H1 (cell line): ENCODE results near the gene SPTBN1. TPM values are rescaled to one million over a fixed set of nuclear protein-coding genes. Genes with fewer than 3 reads are reported as not detected.

ENCODE experiments used
- CTCF ChIA-PET: fragments of 300-600 bp; sonication (Branson Sonifier 250); formaldehyde crosslinking; loops from one replicate; lab custom pipeline; 2021; ENCODE audit not compliant: partially characterized antibody; lab: Charles Lee
- POLR2A ChIA-PET: fragments of 300-600 bp; sonication (Branson Sonifier 250); formaldehyde crosslinking; loops from one replicate; lab custom pipeline; 2021; ENCODE audit warnings: inconsistent platforms; ENCODE audit not compliant: partially characterized antibody; lab: Charles Lee
- DNase-seq, 2 experiments: peaks; one replicate each; pipeline versions ENCODE4 v3.0.0 to v3.0.0-alpha.2; 2010 to 2022; ENCODE audit warnings: low spot score in 2 of 2, low read depth in 1 of 2, mixed read lengths in 1 of 2
- FAIRE-seq: peaks from 2 replicates; lab custom pipeline; 2011; peaks lifted over from hg19 to GRCh38; lab: Jason Lieb, UNC
- H2AFZ ChIP-seq: 2 replicates; pipeline ENCODE4 v1.8.1; 2012; ENCODE audit warnings: low read length, inconsistent platforms
- H2AK5ac ChIP-seq: 2 replicates; pipeline ENCODE4 v1.6.1; 2013; ENCODE audit warnings: low read depth, low read length
- H2BK120ac ChIP-seq: replicated peaks from 2 replicates; pipeline ENCODE3; 2013; ENCODE audit warnings: low read depth, low read length, inconsistent platforms
- H2BK12ac ChIP-seq: 2 replicates; pipeline ENCODE4 v1.6.1; 2013; ENCODE audit warnings: low read depth, low read length
- H2BK15ac ChIP-seq: 2 replicates; pipeline ENCODE4 v1.6.1; 2013; ENCODE audit warnings: low read length
- H2BK20ac ChIP-seq: 2 replicates; pipeline ENCODE4 v1.6.1; 2013; ENCODE audit warnings: low read length
- H2BK5ac ChIP-seq: 2 replicates; pipeline ENCODE4 v1.6.1; 2013; ENCODE audit warnings: low read depth, low read length
- H3K14ac ChIP-seq: 2 replicates; pipeline ENCODE4 v1.6.1; 2013; ENCODE audit warnings: inconsistent platforms; ENCODE audit not compliant: insufficient read length
- H3K18ac ChIP-seq: 2 replicates; pipeline ENCODE4 v1.6.1; 2013; ENCODE audit warnings: low read length; ENCODE audit errors: extremely low read depth
- H3K23ac ChIP-seq: 2 replicates; pipeline ENCODE4 v1.6.1; 2013; ENCODE audit warnings: inconsistent platforms; ENCODE audit not compliant: insufficient read length
- H3K23me2 ChIP-seq: 2 replicates; pipeline ENCODE4 v1.6.1; 2013; ENCODE audit warnings: low read depth, low read length
- H3K27ac ChIP-seq: 2 replicates; pipeline ENCODE4 v1.6.1; 2011; ENCODE audit warnings: low read depth, low read length, inconsistent platforms
- H3K27me3 ChIP-seq, 4 experiments: replicated peaks in 1 of 4; 1 replicate in 1 of 4; 2 replicates in 3 of 4; pipeline versions ENCODE4 v1.6.1 to v1.8.1; 2011 to 2013; ENCODE audit warnings: low read length in 3 of 4, mild to moderate bottlenecking in 3 of 4, inconsistent platforms in 2 of 4, mixed read lengths in 2 of 4, moderate library complexity in 1 of 4; ENCODE audit not compliant: control insufficient read depth in 3 of 4, insufficient read depth in 3 of 4; ENCODE audit errors: extremely low read depth in 1 of 4
- H3K36me3 ChIP-seq, 4 experiments: 2 replicates each; pipeline versions ENCODE4 v1.6.1 to v1.8.1; 2011 to 2013; ENCODE audit warnings: mild to moderate bottlenecking in 4 of 4, low read length in 3 of 4, moderate library complexity in 2 of 4, control low read depth in 1 of 4, inconsistent platforms in 1 of 4; ENCODE audit not compliant: insufficient read depth in 4 of 4, control insufficient read depth in 2 of 4
- H3K4ac ChIP-seq: replicated peaks from 2 replicates; pipeline ENCODE3; 2013; ENCODE audit warnings: low read length, low read depth, mixed read lengths, inconsistent platforms; ENCODE audit not compliant: insufficient read length
- H3K4me1 ChIP-seq, 4 experiments: replicated peaks in 1 of 4; 1 replicate in 1 of 4; 2 replicates in 3 of 4; pipeline versions ENCODE4 v1.6.1 to v1.8.1; 2011 to 2013; ENCODE audit warnings: low read length in 3 of 4, inconsistent platforms in 2 of 4, mixed read lengths in 1 of 4; ENCODE audit not compliant: insufficient read depth in 4 of 4, control insufficient read depth in 3 of 4
- H3K4me2 ChIP-seq, 2 experiments: 2 replicates each; pipeline versions ENCODE4 v1.6.1 to v1.8.1; 2011 to 2013; ENCODE audit warnings: low read depth in 2 of 2, low read length in 2 of 2, control low read depth in 1 of 2, inconsistent platforms in 1 of 2, mild to moderate bottlenecking in 1 of 2; ENCODE audit not compliant: insufficient read depth in 1 of 2
- H3K4me3 ChIP-seq, 4 experiments: fragments of 200-600, 300-600 bp in 1 of 4; sonication (generic), shearing (Covaris generic), sonication (Bioruptor Twin) in 1 of 4; 2 replicates each; pipeline versions ENCODE4 v1.5.1 to v1.8.1; 2011 to 2016; ENCODE audit warnings: low read length in 4 of 4, low read depth in 3 of 4, control low read depth in 2 of 4, inconsistent platforms in 2 of 4, mild to moderate bottlenecking in 2 of 4, mixed read lengths in 1 of 4, moderate library complexity in 1 of 4; ENCODE audit not compliant: insufficient read depth in 2 of 4; ENCODE audit errors: extremely low read depth in 1 of 4
- H3K56ac ChIP-seq: replicated peaks from 2 replicates; pipeline ENCODE3; 2013; ENCODE audit warnings: low read depth, mild to moderate bottlenecking, mixed read lengths, low read length, inconsistent platforms; ENCODE audit not compliant: insufficient read length
- H3K79me1 ChIP-seq: 2 replicates; pipeline ENCODE4 v1.6.1; 2013; ENCODE audit warnings: low read depth, low read length, control low read depth
- H3K79me2 ChIP-seq, 2 experiments: 2 replicates each; pipeline versions ENCODE4 v1.6.1 to v1.8.1; 2012 to 2013; ENCODE audit warnings: low read length in 2 of 2, mild to moderate bottlenecking in 2 of 2, inconsistent platforms in 1 of 2; ENCODE audit not compliant: insufficient read depth in 2 of 2, control insufficient read depth in 1 of 2
- H3K9ac ChIP-seq, 4 experiments: replicated peaks in 1 of 4; 1 replicate in 1 of 4; 2 replicates in 3 of 4; pipeline versions ENCODE4 v1.6.1 to v1.8.1; 2011 to 2013; ENCODE audit warnings: low read depth in 3 of 4, low read length in 3 of 4, control low read depth in 2 of 4, mild to moderate bottlenecking in 2 of 4, moderate library complexity in 2 of 4, inconsistent platforms in 1 of 4; ENCODE audit errors: extremely low read depth in 1 of 4
- H3K9me3 ChIP-seq, 2 experiments: 2 replicates each; pipeline versions ENCODE4 v1.6.1 to v1.8.1; 2012 to 2013; ENCODE audit warnings: mild to moderate bottlenecking in 2 of 2, moderate library complexity in 2 of 2, control low read depth in 1 of 2, inconsistent platforms in 1 of 2, low read depth in 1 of 2, low read length in 1 of 2, mixed read lengths in 1 of 2; ENCODE audit not compliant: insufficient read depth in 2 of 2
- H4K20me1 ChIP-seq, 2 experiments: replicated peaks in 1 of 2; 2 replicates each; pipeline versions ENCODE3 to v1.8.1; 2011 to 2013; ENCODE audit warnings: inconsistent platforms in 2 of 2, low read length in 2 of 2, mild to moderate bottlenecking in 1 of 2; ENCODE audit not compliant: insufficient read depth in 2 of 2, control insufficient read depth in 1 of 2
- H4K5ac ChIP-seq: 2 replicates; pipeline ENCODE4 v1.6.1; 2013; ENCODE audit warnings: low read length, low read depth, mixed read lengths, inconsistent platforms; ENCODE audit not compliant: insufficient read length
- H4K8ac ChIP-seq: 2 replicates; pipeline ENCODE4 v1.8.0; 2013; ENCODE audit warnings: mild to moderate bottlenecking, moderate library complexity, low read length, inconsistent platforms; ENCODE audit not compliant: insufficient read depth; ENCODE audit errors: extremely low read depth
- H4K91ac ChIP-seq: replicated peaks from 2 replicates; pipeline ENCODE3; 2013; ENCODE audit warnings: low read length, mixed read lengths, inconsistent platforms; ENCODE audit not compliant: insufficient read length
- BCL11A ChIP-seq, 2 experiments: IDR thresholded peaks; one replicate each; pipeline ENCODE4 v1.6.1; 2011; ENCODE audit warnings: low read depth in 2 of 2, low read length in 2 of 2, mild to moderate bottlenecking in 2 of 2
- CHD1 ChIP-seq: IDR thresholded peaks from 2 replicates; pipeline ENCODE4 v1.6.1; 2012; ENCODE audit warnings: low read depth, low read length, improper control_type of control experiment
- CTCF ChIP-seq, 3 experiments: IDR thresholded peaks; 1 replicate in 2 of 3; 2 replicates in 1 of 3; pipeline versions ENCODE4 v1.5.1 to v1.6.1; 2011; ENCODE audit warnings: low read length in 3 of 3, mild to moderate bottlenecking in 3 of 3, inconsistent platforms in 2 of 3, low read depth in 1 of 3, moderate library complexity in 1 of 3; ENCODE audit not compliant: insufficient read depth in 1 of 3; ENCODE audit errors: control extremely low read depth in 1 of 3
- JUND ChIP-seq: IDR thresholded peaks from 2 replicates; pipeline ENCODE4 v1.6.1; 2011; ENCODE audit warnings: mild to moderate bottlenecking, improper control_type of control experiment, low read length
- MAFK ChIP-seq: IDR thresholded peaks from 2 replicates; pipeline ENCODE4 v1.6.1; 2012; ENCODE audit warnings: low read depth, mild to moderate bottlenecking, improper control_type of control experiment, low read length
- PHF8 ChIP-seq: fragments of 200-600 bp; sonication (generic); conservative IDR thresholded peaks from 2 replicates; pipeline ENCODE4 v1.7.1; 2012; ENCODE audit warnings: low read depth, mild to moderate bottlenecking, inconsistent platforms, low read length, moderate library complexity
- SP4 ChIP-seq: IDR thresholded peaks from 2 replicates; pipeline ENCODE4 v1.6.1; 2012; ENCODE audit warnings: low read length, inconsistent platforms
- SUZ12 ChIP-seq: fragments of 200-600 bp; sonication (generic); IDR thresholded peaks from 2 replicates; pipeline ENCODE4 v1.6.1; 2012; ENCODE audit warnings: mild to moderate bottlenecking, inconsistent platforms, low read length, moderate library complexity, mixed read lengths
- TBP ChIP-seq: IDR thresholded peaks from 2 replicates; pipeline ENCODE4 v1.6.1; 2011; ENCODE audit warnings: low read depth, low read length, improper control_type of control experiment
- WGBS, 2 experiments: shearing (Covaris generic) in 1 of 2; methylation state at CpG; one replicate each; pipeline versions ENCODE4 v1.1.6 to v1.1.7; 2013 to 2015; ENCODE audit warnings: low lambda C conversion rate in 2 of 2, mixed read lengths in 2 of 2, inconsistent platforms in 1 of 2, low coverage in 1 of 2, missing lambda C conversion rate in 1 of 2; ENCODE audit not compliant: insufficient replicate concordance in 2 of 2, insufficient coverage in 1 of 2, insufficient read length in 1 of 2; ENCODE audit errors: extremely low coverage in 1 of 2, missing lambda C conversion rate in 1 of 2; 5-methylcytosine and 5-hydroxymethylcytosine counted together
- polyA plus RNA-seq, 7 experiments: library from polyadenylated mRNA; depleted of rRNA in 3 of 7; stranded (reverse) in 5 of 7; unstranded in 2 of 7; fragments of >200 nt in 5 of 7; fragments of 200-250 nt in 2 of 7; gene quantifications; 1 replicate in 5 of 7; 2 replicates in 1 of 7; 4 replicates in 1 of 7; pipeline versions ENCODE4 v1.2.1 to v1.2.3, GENCODE V29; 2011 to 2013; ENCODE audit warnings: missing spikeins in 2 of 7, mixed read lengths in 2 of 7
- total RNA-seq: library from RNA; stranded (reverse); fragmentation: NEBNext Ultra II Directional; extraction: Animal tissue kit (Norgen Biotek cat#: 25700); gene quantifications from 2 replicates; pipeline ENCODE4 v1.2.1, GENCODE V29; 2021

The SPTBN1 gene
- total and polyA plus RNA-seq, 2 of the 8 experiments (the other 6 are each of a cell fraction or from before 2014, with no cell fraction given) = 31.8 to 180 TPM

- no peaks in the 10 kb centered on the region for H3K23me2 ChIP-seq
- H2BK120ac ChIP-seq = no peak overlapping the region
- 91% methylated on average over 8 of the region's 8 CpGs; no CpG with 5 or more reads in 1 of the 2 experiments for WGBS, 2 experiments
- no peak overlapping the region for H3K9ac ChIP-seq
- H2AFZ ChIP-seq = no peak overlapping the region
- peaks cover 0 to 2% of the 10 kb centered on the region in 2 experiments for H4K20me1 ChIP-seq
- no peaks in the 10 kb centered on the region for H3K27me3 ChIP-seq
- peaks cover 0 to 10% (median 1%) of the 10 kb centered on the region in 4 experiments; a peak in 4 of 7 replicates for H3K4me1 ChIP-seq
- TF ChIP-seq CHD1 (no peak), BCL11A (IDR thresholded peaks at IDR 0.05; ENCODE audit: low read depth in 2 of 2, low read length in 2 of 2) (no peak), CTCF (IDR thresholded peaks at IDR 0.05; ENCODE audit: control extremely low read depth in 1 of 3, insufficient read depth in 1 of 3, low read depth in 1 of 3, low read length in 3 of 3) (no peak), JUND (no peak), TBP (no peak), PHF8 (no peak), SUZ12 (no peak), SP4 (no peak), MAFK (no peak)
- ChIA-PET POLR2A (no interaction called here), CTCF (interaction anchor here (0.6 to 6.7 kb wide), 13 partner anchors 9 to 410 kb away, joined by 3 to 62 read pairs (median 3); no protein-coding TSS in a partner anchor)
- no peak overlapping the region for H4K8ac ChIP-seq
- H4K5ac ChIP-seq = no peak overlapping the region
- no peak overlapping the region for H3K56ac ChIP-seq
- H3K18ac ChIP-seq = no peak overlapping the region
- no peak overlapping the region for H2BK15ac ChIP-seq
- H3K36me3 ChIP-seq = no peaks in the 10 kb centered on the region
- 0 out of 4 replicates have a peak, but pooled peaks cover 0 to 4% of the 10 kb centered on the region in 2 experiments for H3K79me2 ChIP-seq
- H3K14ac ChIP-seq = no peak overlapping the region
- no peak for DNase-seq
- peaks cover 3% of the 10 kb centered on the region for H3K79me1 ChIP-seq
- no peak overlapping the region for H3K4me2 ChIP-seq
- H2AK5ac ChIP-seq = no peak overlapping the region
- no peak overlapping the region for H2BK12ac ChIP-seq
- H3K23ac ChIP-seq = no peak overlapping the region
- H3K9me3 ChIP-seq = no peaks in the 10 kb centered on the region
- H2BK5ac ChIP-seq = no peak overlapping the region
- H3K4me3 ChIP-seq = no peak overlapping the region
- no peak for FAIRE-seq
- H4K91ac ChIP-seq = no peak overlapping the region
- H3K4ac ChIP-seq = no peak overlapping the region
- H2BK20ac ChIP-seq = no peak overlapping the region
- no peak overlapping the region for H3K27ac ChIP-seq
Observed at GRCh38 chr2:54500404-54501205, 44.5 kb downstream of the SPTBN1 start.
